GM23248 (cell line): ENCODE results near the gene ZNF28.
"Not testable (repeated sequence)": the region's sequence is repeated elsewhere in the genome, so short reads cannot be mapped to it uniquely, and the experiment has no call there.

Experiments
- EZH2 ChIP-seq: fragments of 200-600 bp; sonication (generic); IDR thresholded peaks from 2 replicates; pipeline ENCODE4 v1.6.1; 2018; ENCODE audit warnings: antibody characterized with exemption, mild to moderate bottlenecking; ENCODE audit not compliant: insufficient read depth, poor library complexity, severe bottlenecking
- EZH2phosphoT487 ChIP-seq: fragments of 200-600 bp; sonication (generic); IDR thresholded peaks from 2 replicates; pipeline ENCODE4 v1.6.1; 2018; ENCODE audit warnings: antibody characterized with exemption, moderate library complexity, mild to moderate bottlenecking, low read depth; ENCODE audit not compliant: insufficient read depth

- TF ChIP-seq EZH2, EZH2phosphoT487: not testable (repeated sequence)
Measured at GRCh38 chr19:52786464-52787354, 34.7 kb downstream of the ZNF28 start, which contains the start of gene ZNF600.
